Adrenal gland (tissue), 5 donors: Measurements from ENCODE around the gene ACSL4.

Experiments used
- CTCF ChIP-seq, 6 experiments: fragments of 450-650 bp in 4 of 6; fragments of 200-600 bp in 2 of 6; sonication (generic) in 1 of 6; IDR thresholded peaks; 1 replicate in 5 of 6; 2 replicates in 1 of 6; pipeline versions ENCODE4 v1.5.1 to v1.8.0; 2016 to 2021; ENCODE audit warnings: antibody characterized with exemption in 6 of 6, mild to moderate bottlenecking in 2 of 6, moderate library complexity in 1 of 6
- POLR2A ChIP-seq, 2 donors: fragments of 450-650 bp; IDR thresholded peaks; one replicate each; pipeline ENCODE4 v1.6.1; 2017; ENCODE audit warnings: antibody characterized with exemption in 2 of 2, mild to moderate bottlenecking in 2 of 2, moderate library complexity in 1 of 2
- donor health status: DM: no; HTN: no; CAD: no.

GRCh38 chrX:109687903-109688302 is 45.2 kb downstream of the ACSL4 start:
- TF ChIP-seq CTCF (IDR thresholded peaks at IDR 0.05) (no peak), POLR2A (IDR thresholded peaks at IDR 0.05) (no peak)
